Lower lobe of right lung (tissue), 2 donors: Measurements from ENCODE around the gene IQCC. TPM values are rescaled to one million over a fixed set of nuclear protein-coding genes. Genes with fewer than 3 reads are reported as not detected.
A peak's percentile ranks its signal among the peaks of the same experiment; 100 is the strongest.

Experiments used
- ATAC-seq, 2 donors: fragments of 200-7000 bp; cut with Tn5 transposase; one replicate each; pipeline ENCODE4 v1.9.1; 2020 to 2022; ENCODE audit warnings: mild to moderate bottlenecking in 2 of 2, moderate library complexity in 2 of 2
- DNase-seq: peaks from one replicate; pipeline ENCODE4 v3.0.0-alpha.2; 2020
- H3K27ac ChIP-seq: fragments of 200-600 bp; one replicate; pipeline ENCODE4 v1.8.0; 2022
- H3K27me3 ChIP-seq: fragments of 200-600 bp; one replicate; pipeline ENCODE4 v1.8.0; 2022; ENCODE audit warnings: low read depth
- H3K36me3 ChIP-seq: fragments of 200-600 bp; one replicate; pipeline ENCODE4 v1.8.0; 2022; ENCODE audit warnings: mild to moderate bottlenecking
- H3K4me1 ChIP-seq: fragments of 200-600 bp; one replicate; pipeline ENCODE4 v1.8.0; 2022
- H3K4me3 ChIP-seq: fragments of 200-600 bp; one replicate; pipeline ENCODE4 v1.8.0; 2022; ENCODE audit warnings: mild to moderate bottlenecking
- H3K9me3 ChIP-seq: fragments of 200-600 bp; one replicate; pipeline ENCODE4 v1.8.0; 2022
- intact Hi-C: fragments of 100-400 bp; cut with DNase I; formaldehyde crosslinking; loops from one replicate; pipeline ENCODE4 v1.11.0; 2022
- total RNA-seq: library from RNA; stranded (reverse); fragmentation: NEBNext Ultra II Directional; extraction: Animal tissue kit (Norgen Biotek cat#: 25700); gene quantifications from one replicate; pipeline ENCODE4 v1.2.1, GENCODE V29; 2021
- TF ChIP-seq, protein P1 (sequence below): fragments of 200-600 bp; IDR thresholded peaks from one replicate; pipeline ENCODE4 v1.8.0; 2022; ENCODE audit warnings: antibody characterized with exemption, mild to moderate bottlenecking
- donor health status: DM: no; HTN: yes; CAD: no; lungs with severe emphysema.

The IQCC gene
- total RNA-seq, 1 donor from 2014 or later = 2.0 TPM

- ATAC-seq = peak; percentile 40 to 50
- intact Hi-C loops = no loop called here
- Histone ChIP-seq H3K27me3 (no peaks in the 10 kb centered on the region), H3K9me3 (no peaks in the 10 kb centered on the region), H3K4me1 (peaks cover 32% of the 10 kb centered on the region), H3K36me3 (peaks cover 30% of the 10 kb centered on the region), H3K4me3 (peak within 1 kb of the TSS; percentile 77), H3K27ac (peak within 1 kb of the TSS; percentile 74)
- TF ChIP-seq, protein P1, sequence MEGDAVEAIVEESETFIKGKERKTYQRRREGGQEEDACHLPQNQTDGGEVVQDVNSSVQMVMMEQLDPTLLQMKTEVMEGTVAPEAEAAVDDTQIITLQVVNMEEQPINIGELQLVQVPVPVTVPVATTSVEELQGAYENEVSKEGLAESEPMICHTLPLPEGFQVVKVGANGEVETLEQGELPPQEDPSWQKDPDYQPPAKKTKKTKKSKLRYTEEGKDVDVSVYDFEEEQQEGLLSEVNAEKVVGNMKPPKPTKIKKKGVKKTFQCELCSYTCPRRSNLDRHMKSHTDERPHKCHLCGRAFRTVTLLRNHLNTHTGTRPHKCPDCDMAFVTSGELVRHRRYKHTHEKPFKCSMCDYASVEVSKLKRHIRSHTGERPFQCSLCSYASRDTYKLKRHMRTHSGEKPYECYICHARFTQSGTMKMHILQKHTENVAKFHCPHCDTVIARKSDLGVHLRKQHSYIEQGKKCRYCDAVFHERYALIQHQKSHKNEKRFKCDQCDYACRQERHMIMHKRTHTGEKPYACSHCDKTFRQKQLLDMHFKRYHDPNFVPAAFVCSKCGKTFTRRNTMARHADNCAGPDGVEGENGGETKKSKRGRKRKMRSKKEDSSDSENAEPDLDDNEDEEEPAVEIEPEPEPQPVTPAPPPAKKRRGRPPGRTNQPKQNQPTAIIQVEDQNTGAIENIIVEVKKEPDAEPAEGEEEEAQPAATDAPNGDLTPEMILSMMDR = no peak
- DNase-seq = peak; percentile 61
Observed at GRCh38 chr1:32200226-32201010, 5.1 kb upstream of the IQCC start, which contains the start of gene CCDC28B. Gene CCDC28B, plus strand, starts transcription at chr1:32200595. Its CDS starts 1,341 bp downstream, at chr1:32201936.

DNA sequence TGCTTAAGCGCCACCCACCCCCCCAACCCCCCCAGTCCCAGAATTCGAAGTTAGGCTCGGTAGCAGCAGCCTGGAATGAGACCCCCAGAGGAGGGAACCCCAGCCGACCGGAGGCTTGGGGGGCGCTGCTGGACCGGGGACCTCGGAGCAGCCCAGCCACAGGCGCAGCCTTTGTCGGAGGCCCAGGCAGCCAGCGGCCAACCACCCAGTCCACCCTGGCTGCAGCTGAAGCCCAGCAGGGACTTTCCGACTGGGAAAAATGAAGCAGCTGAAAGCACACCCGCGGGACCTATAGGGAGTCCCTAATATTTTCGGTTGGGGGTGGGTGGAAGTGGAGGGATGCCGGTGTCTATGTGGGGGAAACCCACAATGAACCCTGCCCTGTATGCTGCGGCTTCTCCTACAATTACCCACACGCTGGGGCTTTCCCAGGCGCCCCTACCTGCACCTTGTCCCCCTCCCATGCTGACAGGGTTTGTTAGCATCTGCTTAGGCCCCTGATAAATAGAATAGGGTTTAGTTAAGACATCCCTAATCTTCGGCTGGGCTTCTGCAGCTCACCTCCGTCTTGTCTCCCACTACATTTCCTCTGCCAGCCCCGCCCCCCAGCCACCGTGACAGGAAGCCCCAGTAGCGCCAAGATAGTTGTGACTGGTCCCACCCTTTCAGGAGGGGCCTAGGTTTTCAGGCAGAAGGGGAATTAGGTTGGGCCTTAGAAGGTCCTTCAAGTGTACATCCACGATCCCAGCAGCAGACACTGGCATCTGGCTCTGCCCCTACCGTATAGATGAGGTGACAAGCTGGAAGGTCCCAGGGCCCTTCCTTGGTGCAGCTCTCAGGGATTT lies 4.2 kb upstream of the IQCC start:
- H3K4me3 ChIP-seq = peak overlapping the region; percentile 77
- peak; percentile 14 to 48 for ATAC-seq
- H3K27me3 ChIP-seq = no peaks in the 10 kb centered on the region
- peak; percentile 71 for DNase-seq
- peaks cover 34% of the 10 kb centered on the region for H3K4me1 ChIP-seq
- H3K27ac ChIP-seq = peak overlapping the region; percentile 74
- no peaks in the 10 kb centered on the region for H3K9me3 ChIP-seq
- TF ChIP-seq, protein P1 = no peak
- H3K36me3 ChIP-seq = peaks cover 21% of the 10 kb centered on the region
- intact Hi-C loops = no loop called here

GRCh38 chr1:32204943-32205361 lies 519 bp upstream of the IQCC start:
- no peaks in the 10 kb centered on the region for H3K9me3 ChIP-seq
- no peaks in the 10 kb centered on the region for H3K36me3 ChIP-seq
- H3K27ac ChIP-seq = peak overlapping the region; percentile 54
- DNase-seq (peak; percentile 59), ATAC-seq (peak; percentile 20 to 37)
- intact Hi-C loops = no loop called here
- H3K4me1 ChIP-seq = peaks cover 34% of the 10 kb centered on the region
- H3K4me3 ChIP-seq = peak overlapping the region; percentile 71
- no peaks in the 10 kb centered on the region for H3K27me3 ChIP-seq
- TF ChIP-seq, protein P1 = no peak

DNA sequence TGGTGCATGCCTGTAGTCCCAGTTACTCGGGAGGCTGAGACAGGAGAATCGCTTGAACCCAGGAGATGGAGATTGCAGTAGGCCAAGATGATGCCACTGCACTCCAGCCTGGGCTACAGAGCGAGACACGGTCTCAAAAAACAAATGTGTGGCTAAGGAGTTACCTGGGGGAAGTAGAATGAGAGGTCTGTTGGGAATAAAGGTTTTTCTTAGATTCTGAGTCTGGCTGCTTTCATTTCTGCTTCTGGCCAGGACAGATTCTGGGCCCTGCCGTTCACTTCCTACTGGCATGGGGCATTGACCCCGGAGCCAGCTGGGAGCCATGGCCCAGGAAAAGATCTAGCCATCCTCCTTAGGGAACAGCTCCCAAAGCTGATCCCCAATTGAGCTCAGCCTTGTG lies 3.0 kb downstream of the IQCC start:
- TF ChIP-seq, protein P1 = no peak
- ATAC-seq = no peak
- no peak overlapping the region for H3K4me3 ChIP-seq

DNA sequence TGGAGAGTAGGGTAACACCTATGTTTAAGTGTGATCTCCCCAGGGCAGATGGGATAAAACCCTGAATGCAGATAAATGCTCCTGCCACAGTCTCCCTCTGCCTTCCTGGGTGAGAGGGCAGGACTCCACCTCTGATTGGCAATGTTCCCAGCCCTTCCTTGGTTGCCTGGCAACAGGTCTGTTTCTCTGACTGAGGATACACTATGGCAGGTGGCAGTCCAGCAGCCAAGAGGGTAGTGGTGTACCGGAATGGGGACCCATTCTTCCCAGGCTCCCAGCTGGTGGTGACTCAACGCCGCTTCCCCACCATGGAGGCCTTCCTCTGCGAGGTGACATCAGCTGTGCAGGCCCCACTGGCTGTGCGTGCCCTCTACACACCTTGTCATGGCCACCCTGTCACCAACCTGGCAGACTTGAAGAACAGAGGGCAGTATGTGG lies 3.4 kb downstream of the IQCC start, which contains the start of gene DCDC2B:
TSS of gene DCDC2B (plus strand) at position 199 of the 438 bp plus-strand sequence. CDS start at position 204, 5 bp downstream.
- intact Hi-C loops = no loop called here
- DNase-seq (peak; percentile 64), ATAC-seq (peak; percentile 1 to 4)

More for the DNA sequence above, 3.0 kb downstream of the IQCC start:
- H3K36me3 ChIP-seq = no peaks in the 10 kb centered on the region
- no peak for DNase-seq
- no peaks in the 10 kb centered on the region for H3K27me3 ChIP-seq
- H3K27ac ChIP-seq = no peak overlapping the region
- H3K9me3 ChIP-seq = no peaks in the 10 kb centered on the region
- H3K4me1 ChIP-seq = peaks cover 18% of the 10 kb centered on the region
- intact Hi-C loops = no loop called here

More for the DNA sequence above, 3.4 kb downstream of the IQCC start, which contains the start of gene DCDC2B:
- Histone ChIP-seq H3K9me3 (no peaks in the 10 kb centered on the region), H3K4me1 (peaks cover 18% of the 10 kb centered on the region), H3K4me3 (no peak within 1 kb of the TSS), H3K36me3 (no peaks in the 10 kb centered on the region), H3K27me3 (no peaks in the 10 kb centered on the region), H3K27ac (no peak within 1 kb of the TSS)
- TF ChIP-seq, protein P1 = no peak
